Right renal cortex interstitium (tissue), 3 donors: ENCODE data around the gene DISC1. TPM values are rescaled to one million over a fixed set of nuclear protein-coding genes. Genes with fewer than 3 reads are reported as not detected.
"Not testable (repeated sequence)": the region's sequence is repeated elsewhere in the genome, so short reads cannot be mapped to it uniquely, and the experiment has no call there.

Experiments
- DNase-seq, 3 donors: peaks; one replicate each; pipeline ENCODE4 v3.0.0-alpha.2; 2013; ENCODE audit warnings: low read depth in 3 of 3, low spot score in 2 of 3
- polyA plus RNA-seq, 3 donors: library from polyadenylated mRNA; unstranded; fragments of 120-200 nt; gene quantifications; one replicate each; pipeline ENCODE4 v1.2.1, GENCODE V29; 2013; ENCODE audit not compliant: insufficient read length in 3 of 3

DISC1 gene
- polyA plus RNA-seq, 3 donors: 6.0 to 7.1 (median 6.1) TPM

GRCh38 chr1:231666937-231667608 lies 40.5 kb downstream of the DISC1 start:
- no peak for DNase-seq

GRCh38 chr1:231667896-231668506 lies 41.4 kb downstream of the DISC1 start:
- DNase-seq: no peak

GRCh38 chr1:231668826-231669225 lies 42.2 kb downstream of the DISC1 start:
- DNase-seq: no peak

- not testable (repeated sequence) for DNase-seq
Measured at GRCh38 chr1:231669864-231670621, 43.5 kb downstream of the DISC1 start.

- no peak for DNase-seq
Measured at GRCh38 chr1:231670755-231671154, 44.2 kb downstream of the DISC1 start.

- no peak for DNase-seq
Measured at GRCh38 chr1:231674575-231674974, 48.0 kb downstream of the DISC1 start.

GRCh38 chr1:231676487-231676886 lies 49.9 kb downstream of the DISC1 start:
- no peak for DNase-seq

- DNase-seq: no peak
Measured at GRCh38 chr1:231677442-231677841, 50.9 kb downstream of the DISC1 start.

- DNase-seq: no peak
Measured at GRCh38 chr1:231678011-231678432, 51.4 kb downstream of the DISC1 start.

- no peak for DNase-seq
Measured at GRCh38 chr1:231679109-231679508, 52.5 kb downstream of the DISC1 start.

GRCh38 chr1:231681006-231681405 lies 54.4 kb downstream of the DISC1 start:
- no peak for DNase-seq

GRCh38 chr1:231682779-231683178 lies 56.2 kb downstream of the DISC1 start:
- DNase-seq: no peak

GRCh38 chr1:231683439-231684165 lies 57.0 kb downstream of the DISC1 start:
- no peak for DNase-seq

GRCh38 chr1:231684356-231685244 lies 58.0 kb downstream of the DISC1 start:
- DNase-seq: no peak

GRCh38 chr1:231686384-231686783 lies 59.8 kb downstream of the DISC1 start:
- no peak for DNase-seq

- DNase-seq: no peak
Measured at GRCh38 chr1:231688989-231689388, 62.4 kb downstream of the DISC1 start.

GRCh38 chr1:231690059-231690458 lies 63.5 kb downstream of the DISC1 start:
- no peak for DNase-seq

GRCh38 chr1:231691618-231692259 lies 65.1 kb downstream of the DISC1 start:
- no peak for DNase-seq

- DNase-seq: no peak
Measured at GRCh38 chr1:231693361-231694074, 66.9 kb downstream of the DISC1 start.
